Panc1 (cell line): ENCODE results near the gene NUMBL. TPM values are rescaled to one million over a fixed set of nuclear protein-coding genes. Genes with fewer than 3 reads are reported as not detected.
"Not testable (repeated sequence)": the region's sequence is repeated elsewhere in the genome, so short reads cannot be mapped to it uniquely, and the experiment has no call there.

Experiments used
- ATAC-seq: fragments of 200-7000 bp; cut with Tn5 transposase; 2 replicates; pipeline ENCODE4 v1.9.1; 2020; ENCODE audit warnings: mild to moderate bottlenecking, moderate library complexity
- BruUV-seq: library from RNA; stranded (reverse); fragments of 400-500 nt; replicated peaks from 2 replicates; lab custom pipeline; 2021; lab: Mats Ljungman, UMichigan
- CTCF ChIA-PET: fragments of 300-600 bp; sonication (Branson Sonifier 250); formaldehyde crosslinking; loops from one replicate; lab custom pipeline; 2022; ENCODE audit warnings: antibody characterized with exemption; lab: Charles Lee
- POLR2A ChIA-PET: fragments of 300-600 bp; sonication (Branson Sonifier 250); formaldehyde crosslinking; loops from one replicate; lab custom pipeline; 2022; ENCODE audit warnings: antibody characterized with exemption; lab: Charles Lee
- DNase-seq: peaks from one replicate; pipeline ENCODE4 v3.0.0-alpha.2; 2010; ENCODE audit warnings: low read depth, low spot score
- H3K27ac ChIP-seq: 2 replicates; pipeline ENCODE4 v1.5.1; 2011; ENCODE audit warnings: mild to moderate bottlenecking, low read length, inconsistent platforms
- H3K27me3 ChIP-seq: fragments of 200-500 bp; sonication (Bioruptor generic); 2 replicates; pipeline ENCODE4 v1.6.0; 2014; ENCODE audit warnings: low read length, inconsistent platforms; ENCODE audit not compliant: control insufficient read depth, insufficient read depth
- H3K36me3 ChIP-seq: fragments of 200-500 bp; sonication (Bioruptor generic); 2 replicates; pipeline ENCODE4 v1.5.1; 2014; ENCODE audit warnings: inconsistent platforms, mild to moderate bottlenecking, low read length, moderate library complexity; ENCODE audit not compliant: control insufficient read depth, insufficient read depth
- H3K4me1 ChIP-seq: 2 replicates; pipeline ENCODE4 v1.5.1; 2011; ENCODE audit warnings: inconsistent platforms, mild to moderate bottlenecking, low read length, moderate library complexity; ENCODE audit not compliant: control insufficient read depth, insufficient read depth
- H3K4me3 ChIP-seq, 2 experiments: 2 replicates each; pipeline ENCODE4 v1.5.1; 2011 to 2012; ENCODE audit warnings: low read depth in 2 of 2, low read length in 2 of 2, mild to moderate bottlenecking in 2 of 2, inconsistent platforms in 1 of 2, moderate library complexity in 1 of 2
- H3K9me3 ChIP-seq: fragments of 200-500 bp; sonication (Bioruptor generic); 2 replicates; pipeline ENCODE4 v1.5.1; 2014; ENCODE audit warnings: low read depth, mild to moderate bottlenecking, inconsistent platforms, low read length, moderate library complexity; ENCODE audit not compliant: control insufficient read depth, insufficient read depth
- POLR2AphosphoS5 ChIP-seq: IDR thresholded peaks from 2 replicates; pipeline ENCODE4 v1.6.1; 2012; ENCODE audit warnings: mild to moderate bottlenecking, low read depth, low read length, moderate library complexity
- SIN3A ChIP-seq: IDR thresholded peaks from 2 replicates; pipeline ENCODE4 v1.6.1; 2012; ENCODE audit warnings: low read depth, mild to moderate bottlenecking, low read length, moderate library complexity, borderline replicate concordance; ENCODE audit not compliant: insufficient read depth
- TCF7L2 ChIP-seq: IDR thresholded peaks from 2 replicates; pipeline ENCODE4 v1.6.1; 2011; ENCODE audit warnings: mild to moderate bottlenecking, low read depth, low read length, inconsistent platforms
- in situ Hi-C: cut with HindIII; loops from 2 replicates; pipeline ENCODE4 v1.10.0; 2016; ENCODE audit warnings: low sequenced_read_pairs, low pct_unique_long_range_greater_than_20kb
- intact Hi-C: fragments of 100-400 bp; cut with micrococcal nuclease; formaldehyde crosslinking; loops from one replicate; pipeline ENCODE4 v1.10.0; 2022; ENCODE audit not compliant: unreplicated experiment
- total RNA-seq: library from RNA; stranded (reverse); gene quantifications from one replicate; pipeline ENCODE4 v1.2.1, GENCODE V29; 2021; ENCODE audit not compliant: unreplicated experiment
- TF ChIP-seq, protein P1 (sequence below), 2 experiments: IDR thresholded peaks; 2 replicates each; pipeline ENCODE4 v1.6.1; 2011 to 2012; ENCODE audit warnings: low read depth in 2 of 2, control low read depth in 1 of 2, low read length in 1 of 2, mild to moderate bottlenecking in 1 of 2, moderate library complexity in 1 of 2; ENCODE audit not compliant: insufficient read depth in 1 of 2
- TF ChIP-seq, protein P2 (sequence below): fragments of 450-650 bp; IDR thresholded peaks from 2 replicates; pipeline ENCODE4 v1.5.1; 2017; ENCODE audit warnings: mild to moderate bottlenecking

The NUMBL gene
- total RNA-seq, 1 experiment from 2014 or later = 27.6 TPM

DNA sequence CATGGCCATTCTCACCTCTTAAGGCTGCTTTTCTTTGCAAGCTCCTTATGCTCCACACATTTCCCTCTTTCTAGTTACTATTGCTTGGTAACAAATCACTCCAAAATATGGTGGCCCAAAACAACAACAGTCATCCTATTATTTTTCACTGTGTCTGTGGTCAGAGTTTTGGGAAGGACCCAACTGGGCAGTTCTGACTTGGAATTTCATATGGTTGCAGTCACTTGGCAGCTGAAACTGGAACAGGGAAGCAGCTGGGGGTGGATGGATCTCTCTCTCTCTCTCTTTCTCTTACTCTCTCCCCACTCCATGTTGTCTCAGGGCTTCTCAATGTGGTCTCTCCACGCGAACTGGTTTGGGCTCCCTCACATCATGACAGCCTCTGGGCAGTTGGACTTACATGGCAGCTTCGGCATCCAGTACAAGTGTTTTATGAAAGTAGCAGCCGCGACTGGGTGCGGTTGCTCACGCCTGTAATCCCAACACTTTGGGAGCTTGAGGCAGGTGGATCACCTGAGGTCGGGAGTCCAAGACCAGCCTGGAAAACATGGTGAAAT, 39.6 kb downstream of the NUMBL start:
- Histone ChIP-seq H3K27ac (no peak overlapping the region), H3K27me3 (no peaks in the 10 kb centered on the region), H3K4me1 (peaks cover 2% of the 10 kb centered on the region; the same call in 1 of the 2 replicates), H3K4me3 (no peak overlapping the region), H3K36me3 (no peaks in the 10 kb centered on the region), H3K9me3 (no peaks in the 10 kb centered on the region)
- CTCF ChIA-PET = no interaction called here
- TF ChIP-seq, protein P1, sequence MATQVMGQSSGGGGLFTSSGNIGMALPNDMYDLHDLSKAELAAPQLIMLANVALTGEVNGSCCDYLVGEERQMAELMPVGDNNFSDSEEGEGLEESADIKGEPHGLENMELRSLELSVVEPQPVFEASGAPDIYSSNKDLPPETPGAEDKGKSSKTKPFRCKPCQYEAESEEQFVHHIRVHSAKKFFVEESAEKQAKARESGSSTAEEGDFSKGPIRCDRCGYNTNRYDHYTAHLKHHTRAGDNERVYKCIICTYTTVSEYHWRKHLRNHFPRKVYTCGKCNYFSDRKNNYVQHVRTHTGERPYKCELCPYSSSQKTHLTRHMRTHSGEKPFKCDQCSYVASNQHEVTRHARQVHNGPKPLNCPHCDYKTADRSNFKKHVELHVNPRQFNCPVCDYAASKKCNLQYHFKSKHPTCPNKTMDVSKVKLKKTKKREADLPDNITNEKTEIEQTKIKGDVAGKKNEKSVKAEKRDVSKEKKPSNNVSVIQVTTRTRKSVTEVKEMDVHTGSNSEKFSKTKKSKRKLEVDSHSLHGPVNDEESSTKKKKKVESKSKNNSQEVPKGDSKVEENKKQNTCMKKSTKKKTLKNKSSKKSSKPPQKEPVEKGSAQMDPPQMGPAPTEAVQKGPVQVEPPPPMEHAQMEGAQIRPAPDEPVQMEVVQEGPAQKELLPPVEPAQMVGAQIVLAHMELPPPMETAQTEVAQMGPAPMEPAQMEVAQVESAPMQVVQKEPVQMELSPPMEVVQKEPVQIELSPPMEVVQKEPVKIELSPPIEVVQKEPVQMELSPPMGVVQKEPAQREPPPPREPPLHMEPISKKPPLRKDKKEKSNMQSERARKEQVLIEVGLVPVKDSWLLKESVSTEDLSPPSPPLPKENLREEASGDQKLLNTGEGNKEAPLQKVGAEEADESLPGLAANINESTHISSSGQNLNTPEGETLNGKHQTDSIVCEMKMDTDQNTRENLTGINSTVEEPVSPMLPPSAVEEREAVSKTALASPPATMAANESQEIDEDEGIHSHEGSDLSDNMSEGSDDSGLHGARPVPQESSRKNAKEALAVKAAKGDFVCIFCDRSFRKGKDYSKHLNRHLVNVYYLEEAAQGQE (IDR thresholded peaks at IDR 0.05; ENCODE audit: insufficient read depth in 1 of 2, low read depth in 2 of 2, low read length in 1 of 2) = no peak
- TF ChIP-seq SIN3A = no peak
- TF ChIP-seq, protein P2, sequence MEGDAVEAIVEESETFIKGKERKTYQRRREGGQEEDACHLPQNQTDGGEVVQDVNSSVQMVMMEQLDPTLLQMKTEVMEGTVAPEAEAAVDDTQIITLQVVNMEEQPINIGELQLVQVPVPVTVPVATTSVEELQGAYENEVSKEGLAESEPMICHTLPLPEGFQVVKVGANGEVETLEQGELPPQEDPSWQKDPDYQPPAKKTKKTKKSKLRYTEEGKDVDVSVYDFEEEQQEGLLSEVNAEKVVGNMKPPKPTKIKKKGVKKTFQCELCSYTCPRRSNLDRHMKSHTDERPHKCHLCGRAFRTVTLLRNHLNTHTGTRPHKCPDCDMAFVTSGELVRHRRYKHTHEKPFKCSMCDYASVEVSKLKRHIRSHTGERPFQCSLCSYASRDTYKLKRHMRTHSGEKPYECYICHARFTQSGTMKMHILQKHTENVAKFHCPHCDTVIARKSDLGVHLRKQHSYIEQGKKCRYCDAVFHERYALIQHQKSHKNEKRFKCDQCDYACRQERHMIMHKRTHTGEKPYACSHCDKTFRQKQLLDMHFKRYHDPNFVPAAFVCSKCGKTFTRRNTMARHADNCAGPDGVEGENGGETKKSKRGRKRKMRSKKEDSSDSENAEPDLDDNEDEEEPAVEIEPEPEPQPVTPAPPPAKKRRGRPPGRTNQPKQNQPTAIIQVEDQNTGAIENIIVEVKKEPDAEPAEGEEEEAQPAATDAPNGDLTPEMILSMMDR = no peak
- no peak for TF ChIP-seq POLR2AphosphoS5
- TF ChIP-seq TCF7L2 = no peak
- POLR2A ChIA-PET = no interaction called here
- in situ Hi-C loops = no loop called here
- DNase-seq (no peak), ATAC-seq (no peak)
- intact Hi-C loops = no loop called here
- no TSS peak for BruUV-seq

DNA sequence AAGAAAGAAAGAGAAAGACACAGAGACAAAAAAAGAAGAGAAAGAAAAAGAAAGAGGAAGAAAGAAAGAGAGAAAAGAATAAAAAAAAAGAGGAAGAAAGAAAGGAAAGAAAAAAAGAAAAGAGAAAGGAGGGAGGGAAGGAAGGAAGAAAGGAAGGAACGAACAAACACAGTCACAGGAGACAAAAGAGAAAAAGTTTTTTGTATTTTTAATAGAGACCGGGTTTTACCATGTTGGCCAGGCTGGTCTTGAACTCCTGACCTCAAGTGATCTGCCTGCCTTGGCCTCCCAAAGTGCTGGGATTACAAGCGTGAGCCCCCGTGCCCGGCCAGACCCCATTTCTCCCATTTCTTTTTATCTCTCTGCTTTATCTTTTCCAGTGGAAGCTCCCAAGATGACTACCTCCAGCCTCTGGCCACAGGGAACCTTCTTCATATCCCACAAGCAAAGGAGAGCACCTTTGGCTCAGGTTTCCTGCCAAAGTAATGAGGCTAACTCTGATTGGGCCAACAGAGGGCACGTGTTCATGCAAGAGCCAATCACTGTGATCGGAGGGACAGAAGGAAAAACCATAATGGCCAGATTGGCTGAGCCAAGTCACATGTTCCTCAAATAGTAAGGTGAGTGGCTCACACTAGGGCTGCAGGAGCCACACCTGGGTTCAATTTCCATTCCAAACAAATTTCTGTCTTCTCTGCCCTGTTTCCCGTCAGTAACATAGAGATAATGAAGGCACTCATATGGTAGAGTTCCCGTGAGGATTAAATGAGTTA, 40.4 kb downstream of the NUMBL start:
- in situ Hi-C loops, ATAC-seq: not testable (repeated sequence)

More for the DNA sequence above, 40.4 kb downstream of the NUMBL start:
- H3K9me3 ChIP-seq, BruUV-seq, H3K4me3 ChIP-seq, DNase-seq, intact Hi-C loops, CTCF ChIA-PET, H3K4me1 ChIP-seq, H3K27ac ChIP-seq, H3K36me3 ChIP-seq, H3K27me3 ChIP-seq, POLR2A ChIA-PET: not testable (repeated sequence)
